ENCODE measurements around the gene ANO1.

DNA sequence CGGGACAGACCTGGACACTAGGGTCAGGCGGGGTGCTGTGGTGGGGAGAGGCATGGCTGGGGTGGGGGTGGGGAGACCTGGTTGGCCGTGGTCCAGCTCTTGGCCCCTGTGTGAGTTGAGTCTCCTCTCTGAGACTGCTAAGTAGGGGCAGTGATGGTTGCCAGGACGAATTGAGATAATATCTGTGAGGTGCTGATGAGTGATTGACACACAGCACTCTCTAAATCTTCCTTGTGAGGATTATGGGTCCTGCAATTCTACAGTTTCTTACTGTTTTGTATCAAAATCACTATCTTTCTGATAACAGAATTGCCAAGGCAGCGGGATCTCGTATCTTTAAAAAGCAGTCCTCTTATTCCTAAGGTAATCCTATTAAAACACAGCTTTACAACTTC is 128.9 kb downstream of the ANO1 start:
- TF ChIP-seq, protein P1, sequence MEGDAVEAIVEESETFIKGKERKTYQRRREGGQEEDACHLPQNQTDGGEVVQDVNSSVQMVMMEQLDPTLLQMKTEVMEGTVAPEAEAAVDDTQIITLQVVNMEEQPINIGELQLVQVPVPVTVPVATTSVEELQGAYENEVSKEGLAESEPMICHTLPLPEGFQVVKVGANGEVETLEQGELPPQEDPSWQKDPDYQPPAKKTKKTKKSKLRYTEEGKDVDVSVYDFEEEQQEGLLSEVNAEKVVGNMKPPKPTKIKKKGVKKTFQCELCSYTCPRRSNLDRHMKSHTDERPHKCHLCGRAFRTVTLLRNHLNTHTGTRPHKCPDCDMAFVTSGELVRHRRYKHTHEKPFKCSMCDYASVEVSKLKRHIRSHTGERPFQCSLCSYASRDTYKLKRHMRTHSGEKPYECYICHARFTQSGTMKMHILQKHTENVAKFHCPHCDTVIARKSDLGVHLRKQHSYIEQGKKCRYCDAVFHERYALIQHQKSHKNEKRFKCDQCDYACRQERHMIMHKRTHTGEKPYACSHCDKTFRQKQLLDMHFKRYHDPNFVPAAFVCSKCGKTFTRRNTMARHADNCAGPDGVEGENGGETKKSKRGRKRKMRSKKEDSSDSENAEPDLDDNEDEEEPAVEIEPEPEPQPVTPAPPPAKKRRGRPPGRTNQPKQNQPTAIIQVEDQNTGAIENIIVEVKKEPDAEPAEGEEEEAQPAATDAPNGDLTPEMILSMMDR (IDR thresholded peaks at IDR 0.05): no peak
- no peak for TF ChIP-seq POLR2A (IDR thresholded peaks at IDR 0.05)
